Psoas muscle (tissue), 8 donors: ENCODE results near the gene ANKMY1. TPM values are rescaled to one million over a fixed set of nuclear protein-coding genes. Genes with fewer than 3 reads are reported as not detected.

ENCODE experiments used
- ATAC-seq, 4 donors: fragments of 200-7000 bp; cut with Tn5 transposase; one replicate each; pipeline ENCODE4 v1.9.1; 2020; ENCODE audit warnings: moderate library complexity in 3 of 4, mild to moderate bottlenecking in 2 of 4
- DNase-seq, 2 donors: peaks; one replicate each; pipeline ENCODE4 v3.0.0-alpha.2; 2020
- H3K27ac ChIP-seq: fragments of 200-600 bp; one replicate; pipeline ENCODE4 v1.8.0; 2022
- H3K27me3 ChIP-seq, 3 donors: fragments of 200-600 bp in 1 of 3; one replicate each; pipeline versions ENCODE4 v1.6.1 to v1.8.0; 2013 to 2022; ENCODE audit warnings: low read length in 2 of 3, mild to moderate bottlenecking in 2 of 3, moderate library complexity in 1 of 3; ENCODE audit not compliant: insufficient read depth in 3 of 3
- H3K36me3 ChIP-seq, 2 donors: fragments of 200-600 bp in 1 of 2; one replicate each; pipeline versions ENCODE4 v1.6.1 to v1.8.0; 2013 to 2022; ENCODE audit warnings: low read depth in 1 of 2, mild to moderate bottlenecking in 1 of 2, moderate library complexity in 1 of 2; ENCODE audit not compliant: insufficient read depth in 1 of 2
- H3K4me1 ChIP-seq: fragments of 200-600 bp; one replicate; pipeline ENCODE4 v1.8.0; 2022
- H3K4me3 ChIP-seq: fragments of 200-600 bp; one replicate; pipeline ENCODE4 v1.8.0; 2022; ENCODE audit warnings: mild to moderate bottlenecking
- H3K9me3 ChIP-seq: fragments of 200-600 bp; one replicate; pipeline ENCODE4 v1.8.0; 2022
- CTCF ChIP-seq: fragments of 200-600 bp; IDR thresholded peaks from one replicate; pipeline ENCODE4 v1.8.0; 2022; ENCODE audit warnings: antibody characterized with exemption
- WGBS, 3 donors: extraction: QIAGEN DNeasy Blood & Tissue Kit; methylation state at CpG; one replicate each; pipeline versions ENCODE4 v1.1.6 to v1.1.7; 2013; 5-methylcytosine and 5-hydroxymethylcytosine counted together
- intact Hi-C, 2 donors: fragments of 100-400 bp; cut with DNase I; formaldehyde crosslinking; loops; one replicate each; pipeline versions ENCODE4 v1.11.0 to v1.14.2; 2022
- polyA plus RNA-seq, 3 donors: library from polyadenylated mRNA; stranded (reverse); fragments of 200-250 nt; gene quantifications; one replicate each; pipeline ENCODE4 v1.2.3, GENCODE V29; 2013
- total RNA-seq, 4 donors: library from RNA; stranded (reverse); fragmentation: NEBNext Ultra II Directional in 2 of 4; extraction: Animal tissue kit (Norgen Biotek cat#: 25700) in 2 of 4; gene quantifications; one replicate each; pipeline versions ENCODE4 v1.2.1 to v1.2.4, GENCODE V29; 2021 to 2023
- donor health status: healthy with polysubstance abuse.
- donor health status: DM: no; HTN: no; CAD: no; lungs with moderate emphysema.
- donor health status: Bipolar disorder and iron deficiency.
- donor health status: healthy.
- donor health status: DM: yes; HTN: yes; CAD: no.
- donor health status: DM: no; HTN: no; CAD: no.
- donor health status: DM: no; HTN: no; CAD: no.
- donor health status: DM: yes; HTN: yes; CAD: no.

ANKMY1 gene
- total and polyA plus RNA-seq, 7 donors: 1.4 to 5.8 (median 3.0) TPM

DNA sequence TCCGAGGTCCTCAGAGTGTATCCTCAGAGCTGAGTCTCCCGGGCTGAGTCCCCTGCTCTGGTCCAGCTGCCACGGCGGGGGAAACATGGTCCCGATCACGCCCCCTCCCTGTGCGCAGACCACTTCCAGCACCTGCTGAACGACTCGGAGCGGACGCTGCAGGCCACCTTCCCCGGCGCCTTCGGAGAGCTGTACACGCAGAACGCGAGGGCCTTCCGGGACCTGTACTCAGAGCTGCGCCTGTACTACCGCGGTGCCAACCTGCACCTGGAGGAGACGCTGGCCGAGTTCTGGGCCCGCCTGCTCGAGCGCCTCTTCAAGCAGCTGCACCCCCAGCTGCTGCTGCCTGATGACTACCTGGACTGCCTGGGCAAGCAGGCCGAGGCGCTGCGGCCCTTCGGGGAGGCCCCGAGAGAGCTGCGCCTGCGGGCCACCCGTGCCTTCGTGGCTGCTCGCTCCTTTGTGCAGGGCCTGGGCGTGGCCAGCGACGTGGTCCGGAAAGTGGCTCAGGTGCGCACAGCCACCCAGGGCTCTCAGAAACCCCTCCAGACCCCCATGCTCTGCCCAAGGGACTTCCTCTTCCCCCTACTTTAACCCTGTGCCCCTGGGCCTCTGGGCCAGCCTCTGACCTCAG lies 95.6 kb downstream of the ANKMY1 start:
- 90 to 92% (median 92%) methylated on average over 33 to 41 of the region's 41 CpGs for WGBS, 3 donors
- no peak for TF ChIP-seq CTCF
- no peak overlapping the region for H3K27ac ChIP-seq
- DNase-seq (peak in 1 of 2 donors; percentile 55), ATAC-seq (no peak)
- no peak overlapping the region for H3K4me3 ChIP-seq
- no peaks in the 10 kb centered on the region for H3K4me1 ChIP-seq
- intact Hi-C loops: no loop called here
- no peaks in the 10 kb centered on the region for H3K9me3 ChIP-seq
- peaks cover 0 to 53% of the 10 kb centered on the region in 2 donors for H3K36me3 ChIP-seq
- H3K27me3 ChIP-seq: no peaks in the 10 kb centered on the region

- Histone ChIP-seq H3K9me3 (no peaks in the 10 kb centered on the region), H3K36me3 (peaks cover 0 to 53% of the 10 kb centered on the region in 2 donors), H3K27me3 (no peaks in the 10 kb centered on the region), H3K4me1 (no peaks in the 10 kb centered on the region), H3K4me3 (no peak overlapping the region), H3K27ac (no peak overlapping the region)
- no peak for TF ChIP-seq CTCF
- ATAC-seq: no peak
- DNase-seq: peak in 1 of 2 donors; percentile 50
- 91 to 94% (median 91%) methylated on average over 17 of the region's 17 CpGs for WGBS, 3 donors
- intact Hi-C loops: no loop called here
These were observed 96.2 kb downstream of the ANKMY1 start for GRCh38 chr2:240461471-240462072.

DNA sequence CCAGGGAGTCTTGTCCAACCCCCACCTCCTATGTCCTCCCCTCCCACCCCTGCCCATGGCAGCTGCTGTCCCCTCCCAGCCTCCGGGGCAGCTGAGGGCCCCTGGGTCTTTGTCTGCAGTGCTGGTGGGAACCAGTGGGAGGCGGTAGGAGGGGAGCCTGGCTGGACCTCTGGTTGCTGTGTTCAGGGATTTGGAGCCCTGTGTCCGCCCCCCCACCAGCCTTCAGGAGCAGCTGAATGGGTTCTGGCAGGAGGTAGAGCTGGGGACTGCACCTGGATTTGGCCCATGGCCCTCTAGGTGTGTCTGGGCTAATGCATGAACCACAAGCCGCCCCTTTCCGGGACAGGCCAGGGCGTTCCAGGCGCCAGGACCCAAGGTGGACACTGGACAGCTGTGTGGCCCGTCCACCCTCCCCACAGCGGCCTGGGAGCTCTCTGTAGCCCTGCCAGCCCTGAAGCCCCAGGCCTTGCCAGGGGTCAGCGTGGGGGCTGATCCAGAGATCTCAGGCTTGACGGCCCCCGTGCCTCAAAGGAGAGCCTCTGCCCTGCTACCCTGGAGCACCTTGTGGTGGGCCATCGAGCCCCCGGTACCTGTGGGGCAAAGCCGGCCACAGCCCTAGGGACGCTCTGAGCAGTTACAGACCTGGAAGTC lies 96.9 kb downstream of the ANKMY1 start:
- DNase-seq: peak; percentile 12 to 52
- WGBS, 3 donors: 84 to 86% (median 86%) methylated on average over 16 of the region's 16 CpGs
- no peaks in the 10 kb centered on the region for H3K4me1 ChIP-seq
- no peaks in the 10 kb centered on the region for H3K27me3 ChIP-seq
- no peaks in the 10 kb centered on the region for H3K9me3 ChIP-seq
- ATAC-seq: no peak
- no peak overlapping the region for H3K27ac ChIP-seq
- intact Hi-C loops: no loop called here
- H3K4me3 ChIP-seq: no peak overlapping the region
- H3K36me3 ChIP-seq: peaks cover 0 to 52% of the 10 kb centered on the region in 2 donors
- TF ChIP-seq CTCF: no peak

DNA sequence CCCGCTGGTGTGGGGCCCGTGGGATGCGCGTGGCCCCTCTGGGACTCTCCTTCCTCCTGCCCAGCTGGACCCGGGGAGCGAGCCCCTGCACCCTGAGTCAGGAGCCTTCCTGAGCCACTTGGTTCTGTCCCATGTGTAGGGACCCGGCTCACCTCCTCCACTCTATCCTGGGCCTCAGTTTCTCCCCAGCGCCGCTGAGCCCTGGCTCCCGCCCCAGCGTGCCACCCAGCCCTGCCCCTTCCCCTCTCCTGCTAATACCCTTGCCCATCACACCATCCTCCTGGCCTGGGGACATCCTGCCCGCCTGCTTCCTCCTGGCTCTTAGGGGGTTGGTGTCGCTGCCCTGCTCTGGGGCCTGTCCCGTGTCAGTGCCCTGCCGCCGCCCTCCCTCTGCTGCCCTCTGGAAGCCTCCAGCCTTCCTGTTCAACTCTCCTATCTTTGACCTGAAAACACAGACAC lies 97.5 kb downstream of the ANKMY1 start:
- ATAC-seq (no peak), DNase-seq (peak in 1 of 2 donors; percentile 47)
- Histone ChIP-seq H3K4me1 (no peaks in the 10 kb centered on the region), H3K36me3 (peaks cover 0 to 45% of the 10 kb centered on the region in 2 donors), H3K4me3 (no peak overlapping the region), H3K27me3 (no peaks in the 10 kb centered on the region), H3K9me3 (no peaks in the 10 kb centered on the region), H3K27ac (no peak overlapping the region)
- WGBS, 3 donors: 74 to 85% (median 82%) methylated on average over 13 to 16 of the region's 16 CpGs
- intact Hi-C loops: no loop called here
- TF ChIP-seq CTCF: no peak
